B cell (primary cell): ENCODE measurements around the gene LSM6. TPM values are rescaled to one million over a fixed set of nuclear protein-coding genes. Genes with fewer than 3 reads are reported as not detected.

Experiments used
- ATAC-seq: fragments of 200-7000 bp; cut with Tn5 transposase; one replicate; pipeline ENCODE4 v1.10.0; 2021; ENCODE audit warnings: low read depth, mild to moderate bottlenecking, moderate number of reproducible peaks, moderate library complexity
- CTCF ChIA-PET: fragments of 350-600 bp; sonication (Branson Sonifier 250); formaldehyde crosslinking; loops from one replicate; lab custom pipeline; 2021; ENCODE audit warnings: antibody characterized with exemption, inconsistent platforms; lab: Charles Lee
- POLR2A ChIA-PET: fragments of 350-600 bp; sonication (Branson Sonifier 250); formaldehyde crosslinking; loops from one replicate; lab custom pipeline; 2021; ENCODE audit warnings: antibody characterized with exemption; lab: Charles Lee
- DNase-seq: peaks from one replicate; pipeline ENCODE4 v3.0.0; 2013
- H2AFZ ChIP-seq: 2 replicates; pipeline ENCODE4 v1.6.1; 2012; ENCODE audit warnings: mild to moderate bottlenecking, low read depth, low read length; ENCODE audit not compliant: insufficient read depth, poor library complexity, severe bottlenecking
- H3K27ac ChIP-seq, 2 donors: 1 replicate in 1 of 2; 2 replicates in 1 of 2; pipeline ENCODE4 v1.5.1; 2012 to 2013; ENCODE audit warnings: low read length in 2 of 2, mild to moderate bottlenecking in 2 of 2, moderate library complexity in 1 of 2
- H3K27me3 ChIP-seq, 4 experiments: fragments of 200-600 bp in 1 of 4; sonication (generic) in 1 of 4; replicated peaks in 1 of 4; 1 replicate in 2 of 4; 2 replicates in 2 of 4; pipeline versions ENCODE4 v1.6.1 to v1.7.0; 2013 to 2016; ENCODE audit warnings: low read length in 3 of 4, mild to moderate bottlenecking in 2 of 4, mixed read lengths in 1 of 4, moderate library complexity in 1 of 4; ENCODE audit not compliant: insufficient read depth in 4 of 4, control insufficient read depth in 3 of 4; ENCODE audit errors: control extremely low read depth in 1 of 4
- H3K36me3 ChIP-seq, 2 experiments: replicated peaks in 1 of 2; 1 replicate in 1 of 2; 2 replicates in 1 of 2; pipeline versions ENCODE4 v1.6.1 to v1.7.1; 2013; ENCODE audit warnings: low read length in 1 of 2; ENCODE audit not compliant: insufficient read depth in 2 of 2, control insufficient read depth in 1 of 2; ENCODE audit errors: control extremely low read depth in 1 of 2, extremely low read depth in 1 of 2
- H3K4me1 ChIP-seq, 2 donors: fragments of 200-600 bp in 1 of 2; sonication (generic) in 1 of 2; 1 replicate in 1 of 2; 2 replicates in 1 of 2; pipeline versions ENCODE4 v1.5.1 to v1.6.1; 2013 to 2017; ENCODE audit warnings: low read length in 2 of 2; ENCODE audit not compliant: control insufficient read depth in 2 of 2, insufficient read depth in 2 of 2
- H3K4me2 ChIP-seq: replicated peaks from 2 replicates; pipeline ENCODE3; 2012; ENCODE audit warnings: mild to moderate bottlenecking, low read depth, low read length; ENCODE audit not compliant: poor library complexity, severe bottlenecking
- H3K4me3 ChIP-seq, 5 experiments: fragments of 200-600 bp in 1 of 5; sonication (generic) in 1 of 5; 1 replicate in 3 of 5; 2 replicates in 2 of 5; pipeline versions ENCODE4 v1.5.1 to v1.7.0; 2011 to 2016; ENCODE audit warnings: low read length in 4 of 5, mild to moderate bottlenecking in 4 of 5, low read depth in 2 of 5, control low read depth in 1 of 5, moderate library complexity in 1 of 5; ENCODE audit not compliant: insufficient read depth in 1 of 5; ENCODE audit errors: control extremely low read depth in 1 of 5, extremely low read depth in 1 of 5
- H3K79me2 ChIP-seq: fragments of 200-600 bp; sonication (generic); one replicate; pipeline ENCODE4 v1.6.0; 2016; ENCODE audit warnings: low read length; ENCODE audit not compliant: control insufficient read depth, insufficient read depth
- H3K9ac ChIP-seq: fragments of 200-600 bp; sonication (generic); 2 replicates; pipeline ENCODE4 v1.6.1; 2017; ENCODE audit warnings: mild to moderate bottlenecking, low read length, moderate library complexity
- H3K9me3 ChIP-seq, 3 donors: one replicate each; pipeline versions ENCODE4 v1.6.1 to v1.7.1; 2013; ENCODE audit warnings: low read length in 2 of 3; ENCODE audit not compliant: control insufficient read depth in 2 of 3, insufficient read depth in 1 of 3; ENCODE audit errors: control extremely low read depth in 1 of 3
- H4K20me1 ChIP-seq: 2 replicates; pipeline ENCODE4 v1.6.0; 2012; ENCODE audit warnings: mild to moderate bottlenecking, low read length; ENCODE audit not compliant: insufficient read depth, control insufficient read depth, poor library complexity, severe bottlenecking
- H3K27ac Mint-ChIP-seq: one replicate; pipeline ENCODE4 v1.8.0; 2021; ENCODE audit warnings: mixed read lengths
- H3K27me3 Mint-ChIP-seq: one replicate; pipeline ENCODE4 v1.8.0; 2021; ENCODE audit warnings: mixed read lengths
- H3K4me1 Mint-ChIP-seq: one replicate; pipeline ENCODE4 v1.8.0; 2021; ENCODE audit warnings: mixed read lengths
- H3K4me3 Mint-ChIP-seq: one replicate; pipeline ENCODE4 v1.8.0; 2021; ENCODE audit warnings: mixed read lengths
- H3K9me3 Mint-ChIP-seq: one replicate; pipeline ENCODE4 v1.8.0; 2022; ENCODE audit warnings: mixed read lengths; ENCODE audit not compliant: insufficient read depth
- CTCF ChIP-seq: fragments of 200-600 bp; IDR thresholded peaks from one replicate; pipeline ENCODE4 v1.8.0; 2022; ENCODE audit warnings: antibody characterized with exemption, mild to moderate bottlenecking
- EZH2 ChIP-seq: IDR thresholded peaks from 2 replicates; pipeline ENCODE4 v1.6.1; 2012; ENCODE audit warnings: borderline replicate concordance, low read depth, mild to moderate bottlenecking, moderate library complexity, low read length; ENCODE audit not compliant: insufficient read depth, poor library complexity, severe bottlenecking
- WGBS: methylation state at CpG from one replicate; pipeline ENCODE4 v1.1.5; 2013; ENCODE audit warnings: missing lambda C conversion rate; ENCODE audit not compliant: insufficient coverage; 5-methylcytosine and 5-hydroxymethylcytosine counted together
- intact Hi-C: fragments of 100-400 bp; cut with micrococcal nuclease; formaldehyde crosslinking; loops from one replicate; pipeline ENCODE4 v1.10.0; 2022
- polyA plus RNA-seq: library from polyadenylated mRNA; depleted of rRNA; stranded (reverse); fragments of >200 nt; gene quantifications from 2 replicates; pipeline ENCODE4 v1.2.3, GENCODE V29; 2012
- total RNA-seq, 2 donors: library from RNA; stranded (reverse); fragments of 120-200 nt in 1 of 2; gene quantifications; 1 replicate in 1 of 2; 2 replicates in 1 of 2; pipeline versions ENCODE4 v1.2.3 to v1.2.4, GENCODE V29; 2013 to 2022

Gene LSM6
- total and polyA plus RNA-seq, 2 donors (not counting 1 experiment from before 2014, with no cell fraction given) = 13.3 to 42.7 TPM

- H3K4me2 ChIP-seq = no peak overlapping the region
- H3K27me3 Mint-ChIP-seq = no peaks in the 10 kb centered on the region
Observed at GRCh38 chr4:146235654-146236177, 60.2 kb downstream of the LSM6 start.

DNA sequence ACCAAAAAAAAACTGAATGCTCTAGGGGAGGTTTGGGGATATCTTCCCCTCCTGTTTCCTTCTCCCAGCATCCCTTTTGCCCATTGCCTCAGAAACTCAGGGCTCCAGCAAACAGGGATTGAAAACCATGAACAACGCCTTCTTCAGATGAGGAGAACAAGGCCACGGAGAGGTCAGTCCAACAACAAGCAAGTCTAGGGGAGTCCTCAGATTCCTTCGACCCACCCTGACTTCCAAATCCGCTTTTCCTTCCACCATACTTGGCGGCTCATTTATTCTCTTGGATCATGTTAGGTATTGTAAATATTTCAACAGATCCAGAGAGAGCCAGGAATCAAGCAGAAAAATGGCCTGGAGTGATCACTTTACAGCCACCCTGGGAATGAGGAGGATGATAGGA, 60.7 kb downstream of the LSM6 start:
- no peak for TF ChIP-seq CTCF
- no peak for TF ChIP-seq EZH2
- Histone ChIP-seq H3K27me3 (peaks cover 0 to 5% (median 0%) of the 10 kb centered on the region in 4 experiments), H2AFZ (no peak overlapping the region), H4K20me1 (no peaks in the 10 kb centered on the region), H3K4me1 (no peaks in the 10 kb centered on the region), H3K79me2 (no peaks in the 10 kb centered on the region), H3K36me3 (no peaks in the 10 kb centered on the region), H3K9me3 (peaks cover 0 to 3% (median 0%) of the 10 kb centered on the region in 3 donors), H3K27ac (no peak overlapping the region), H3K9ac (no peak overlapping the region), H3K4me3 (no peak overlapping the region), H3K4me2 (no peak overlapping the region)
- DNase-seq = no peak
- ChIA-PET CTCF (no interaction called here), POLR2A (no interaction called here)
- H3K27ac Mint-ChIP-seq = no peak overlapping the region
- no peaks in the 10 kb centered on the region for H3K27me3 Mint-ChIP-seq
- 100% methylated on average over 2 of the region's 5 CpGs for WGBS
- H3K4me3 Mint-ChIP-seq = no peak overlapping the region
- intact Hi-C loops = no loop called here
- ATAC-seq = no peak
- no peaks in the 10 kb centered on the region for H3K9me3 Mint-ChIP-seq
- H3K4me1 Mint-ChIP-seq = peaks cover 2% of the 10 kb centered on the region

More at GRCh38 chr4:146235654-146236177, 60.2 kb downstream of the LSM6 start:
- no peak overlapping the region for H3K9ac ChIP-seq
- TF ChIP-seq EZH2 (no peak), CTCF (no peak)
- H3K27me3 ChIP-seq = peaks cover 0 to 5% (median 0%) of the 10 kb centered on the region in 4 experiments
- no peak overlapping the region for H3K4me3 ChIP-seq
- H2AFZ ChIP-seq = no peak overlapping the region
- no peak overlapping the region for H3K27ac Mint-ChIP-seq
- intact Hi-C loops = no loop called here
- POLR2A ChIA-PET = no interaction called here
- no peaks in the 10 kb centered on the region for H3K79me2 ChIP-seq
- no peaks in the 10 kb centered on the region for H3K36me3 ChIP-seq
- no peaks in the 10 kb centered on the region for H3K4me1 Mint-ChIP-seq
- ATAC-seq (no peak), DNase-seq (no peak)
- H4K20me1 ChIP-seq = no peaks in the 10 kb centered on the region
- peaks cover 0 to 3% (median 0%) of the 10 kb centered on the region in 3 donors for H3K9me3 ChIP-seq
- H3K4me1 ChIP-seq = no peaks in the 10 kb centered on the region
- H3K27ac ChIP-seq = no peak overlapping the region
- WGBS = 62% methylated on average over 6 of the region's 8 CpGs
- no peak overlapping the region for H3K4me3 Mint-ChIP-seq
- no peaks in the 10 kb centered on the region for H3K9me3 Mint-ChIP-seq
- CTCF ChIA-PET = interaction anchor here (0.6 kb wide), 1 partner anchor 244 kb away, joined by 4 read pairs; no protein-coding TSS in a partner anchor
